GM20431 (cell line): ENCODE results near the gene ARMC12.
"Not testable (repeated sequence)": the region's sequence is repeated elsewhere in the genome, so short reads cannot be mapped to it uniquely, and the experiment has no call there.

Experiments used
- in situ Hi-C: fragments of 300-500 bp; cut with MseI, MboI; formaldehyde crosslinking; loops from one replicate; pipeline ENCODE4 v1.15.0; 2020; ENCODE audit warnings: low sequenced_read_pairs; ENCODE audit not compliant: unreplicated experiment

The ARMC12 gene

GRCh38 chr6:35736982-35737412 is at the start of gene ARMC12:
TSS of gene ARMC12 (plus strand) at chr6:35737032. CDS start at chr6:35737109, 77 bp downstream.
- in situ Hi-C loops = loop anchor here (5.0 kb wide), 1 partner anchor 155 kb away; no protein-coding TSS in a partner anchor

DNA sequence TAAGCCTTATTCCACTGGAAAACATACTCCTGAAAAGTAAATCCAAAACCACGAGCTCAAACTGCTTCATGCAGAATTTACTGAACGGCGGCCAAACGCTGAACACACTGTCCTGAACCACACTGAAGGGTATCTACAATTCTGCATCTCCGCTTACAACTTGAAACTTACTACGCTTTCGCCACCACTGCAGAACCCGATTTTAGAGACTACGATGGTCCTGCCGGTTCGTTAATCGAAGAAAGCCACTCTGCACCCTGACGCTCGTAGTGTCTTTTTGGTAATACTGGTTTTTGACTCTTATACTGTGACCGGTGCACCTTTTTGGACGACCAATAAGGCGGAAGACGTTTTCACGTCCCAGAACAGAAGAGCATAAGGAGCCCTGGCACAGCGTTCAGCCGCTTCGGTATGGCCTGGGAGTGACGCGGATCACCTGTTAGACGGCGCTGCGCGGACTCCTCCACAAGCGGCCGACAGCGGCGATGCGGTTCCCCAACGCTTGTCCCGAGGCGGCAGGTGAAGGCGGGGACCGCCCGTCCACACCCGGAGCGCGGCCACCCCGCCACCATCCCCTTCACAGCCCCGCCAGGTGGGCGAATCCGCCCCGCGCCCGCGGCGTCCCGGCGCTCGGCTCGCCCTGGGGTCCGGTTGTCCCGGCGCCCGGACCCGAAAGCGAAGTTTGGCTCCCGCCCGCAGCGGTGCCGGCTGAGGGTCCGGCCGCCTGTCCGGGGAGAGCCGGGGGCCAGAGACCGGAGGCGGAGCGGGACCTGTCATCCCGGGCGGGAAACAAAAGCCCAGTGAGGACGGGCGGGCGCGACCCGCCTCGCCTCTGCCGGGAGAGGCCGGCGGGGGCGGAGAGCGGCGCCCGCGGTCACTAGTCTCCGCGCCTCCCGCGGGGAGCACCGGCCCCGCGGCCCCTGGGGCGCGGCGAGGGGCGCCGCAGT is 48.9 kb upstream of the ARMC12 start:
- in situ Hi-C loops = no loop called here

- in situ Hi-C loops = no loop called here
These were observed 48.1 kb upstream of the ARMC12 start, which contains the start of gene FKBP5 for GRCh38 chr6:35688605-35689322. TSS of gene FKBP5 (minus strand) at chr6:35688915. CDS start at chr6:35642824, 46,091 bp downstream.

- in situ Hi-C loops = not testable (repeated sequence)
These were observed 46.8 kb upstream of the ARMC12 start for GRCh38 chr6:35690006-35690405.

- in situ Hi-C loops = no loop called here
These were observed 46.3 kb upstream of the ARMC12 start for GRCh38 chr6:35690484-35690883.

- in situ Hi-C loops = no loop called here
These were observed 45.6 kb upstream of the ARMC12 start for GRCh38 chr6:35691027-35691824.

DNA sequence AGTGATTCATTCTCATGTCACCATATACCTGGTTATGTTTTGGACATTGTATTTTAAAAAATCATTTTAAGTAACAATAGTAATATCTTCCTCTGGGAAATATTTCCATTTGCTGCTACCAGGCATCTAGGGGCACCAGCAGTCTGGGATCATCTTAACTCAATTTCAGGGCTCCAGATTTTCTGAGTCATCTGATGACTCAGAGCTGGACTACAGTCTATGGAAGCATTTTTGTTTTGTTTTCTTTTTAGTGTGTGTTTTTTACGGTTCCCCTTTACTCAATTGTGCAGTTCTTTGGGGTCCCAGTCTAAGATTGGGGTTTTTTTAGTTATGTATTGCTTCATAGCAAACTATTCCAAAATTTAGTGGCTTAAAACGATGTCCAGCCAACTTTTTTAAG is 42.4 kb upstream of the ARMC12 start:
- in situ Hi-C loops = no loop called here

DNA sequence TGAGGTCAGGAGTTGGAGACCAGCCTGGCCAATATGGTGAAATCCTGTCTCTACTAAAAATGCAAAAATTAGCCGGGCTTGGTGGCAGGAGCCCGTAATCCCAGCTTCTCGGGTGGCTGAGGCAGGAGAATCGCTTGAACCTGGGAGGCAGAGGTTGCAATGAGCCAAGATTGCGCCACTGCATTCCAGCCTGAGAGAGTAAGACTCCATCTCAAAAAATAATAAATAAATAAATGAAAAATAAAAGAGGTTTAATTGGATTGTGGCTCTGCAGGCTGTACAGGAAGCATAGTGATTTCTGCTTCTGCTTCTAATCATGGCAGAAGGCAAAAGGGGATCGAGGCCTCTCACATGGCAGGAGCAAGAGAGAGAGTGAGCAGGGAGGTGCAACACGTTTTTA is 38.4 kb upstream of the ARMC12 start:
- in situ Hi-C loops = not testable (repeated sequence)

GRCh38 chr6:35698858-35699257 is 38.0 kb upstream of the ARMC12 start:
- in situ Hi-C loops = no loop called here

DNA sequence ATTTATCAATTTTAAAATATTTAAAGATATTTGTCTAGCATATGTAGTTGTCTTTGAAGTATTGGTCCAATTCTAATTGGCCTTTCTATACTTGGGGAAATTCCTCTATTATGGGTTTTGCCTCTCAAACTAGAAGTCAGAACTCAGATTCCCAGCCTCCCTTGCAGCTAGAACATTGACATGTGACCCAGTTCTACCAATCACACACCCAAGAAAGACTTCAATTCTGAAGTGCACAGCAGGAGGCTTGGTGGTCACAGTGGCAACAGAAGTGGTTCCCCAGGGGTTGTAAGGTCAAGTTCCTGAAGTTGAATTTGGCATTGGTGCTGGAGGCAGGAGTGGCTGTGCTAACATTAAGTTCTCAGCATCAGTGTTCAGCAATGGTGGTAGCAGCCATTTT is 33.3 kb upstream of the ARMC12 start:
- in situ Hi-C loops = no loop called here

DNA sequence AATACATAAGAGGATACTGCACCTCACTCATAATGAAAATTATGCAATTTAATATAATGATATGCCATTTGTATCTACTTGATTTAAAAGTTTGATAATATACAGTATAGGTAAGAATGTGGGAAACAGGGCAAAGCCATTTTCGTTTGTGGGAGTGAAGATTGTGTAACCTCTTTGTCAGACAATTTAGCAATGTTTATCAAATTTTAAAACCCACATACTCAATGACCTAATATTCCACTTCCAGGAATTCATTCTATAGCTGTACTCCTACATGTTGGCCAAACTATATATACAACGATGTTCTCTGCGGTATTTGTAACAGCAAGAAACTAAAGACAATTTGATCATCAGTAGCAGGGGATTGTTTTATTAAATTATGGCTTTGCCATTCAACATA is 30.4 kb upstream of the ARMC12 start:
- in situ Hi-C loops = no loop called here

- in situ Hi-C loops = no loop called here
These were observed 29.0 kb upstream of the ARMC12 start for GRCh38 chr6:35707714-35708407.

DNA sequence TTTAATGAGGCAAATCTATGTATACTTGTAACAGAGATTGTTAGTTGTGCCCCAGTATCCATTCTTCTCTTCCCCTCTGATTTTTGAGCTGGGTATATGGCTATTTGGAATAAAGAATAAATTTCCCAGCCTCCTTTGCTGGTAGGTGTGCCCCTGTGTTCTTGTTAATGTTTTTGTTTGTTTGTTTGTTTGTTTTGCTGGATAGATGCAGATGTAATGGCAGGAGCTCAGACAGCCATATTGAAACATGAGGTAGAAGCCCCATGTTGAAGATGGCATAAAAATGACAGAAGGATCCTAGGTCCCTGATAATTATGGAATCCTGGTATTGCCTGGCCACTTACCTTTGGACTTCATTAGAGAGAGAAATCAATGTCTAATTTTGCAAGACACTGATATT is 28.2 kb upstream of the ARMC12 start:
- in situ Hi-C loops = no loop called here

DNA sequence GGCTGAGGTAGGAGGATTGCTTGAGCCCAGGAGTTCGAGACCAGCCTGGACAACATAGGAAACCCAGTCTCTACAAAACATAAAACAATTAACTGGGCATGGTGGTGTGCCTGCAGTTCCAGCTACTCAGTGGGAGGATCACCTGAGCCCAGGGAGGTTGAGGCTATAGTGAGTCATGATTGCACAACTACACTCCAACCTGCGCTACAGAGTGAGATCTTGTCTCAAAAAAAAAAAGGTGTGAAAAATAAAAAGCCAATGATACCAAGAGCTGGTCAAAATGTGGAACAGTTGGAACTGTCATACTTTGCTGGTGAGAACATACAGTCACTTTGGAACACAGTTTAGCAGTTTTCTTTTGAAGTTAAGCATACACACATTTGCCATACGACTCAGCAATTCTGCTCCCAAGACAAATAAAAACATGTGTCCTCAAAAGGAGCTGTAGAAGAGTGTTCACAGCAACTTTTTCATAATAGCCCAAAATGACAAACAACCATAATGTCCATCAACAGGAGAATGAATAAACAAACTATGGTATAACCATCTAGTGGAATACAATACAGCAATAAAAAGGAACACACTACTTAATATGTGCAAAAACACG is 26.5 kb upstream of the ARMC12 start:
- in situ Hi-C loops = no loop called here

DNA sequence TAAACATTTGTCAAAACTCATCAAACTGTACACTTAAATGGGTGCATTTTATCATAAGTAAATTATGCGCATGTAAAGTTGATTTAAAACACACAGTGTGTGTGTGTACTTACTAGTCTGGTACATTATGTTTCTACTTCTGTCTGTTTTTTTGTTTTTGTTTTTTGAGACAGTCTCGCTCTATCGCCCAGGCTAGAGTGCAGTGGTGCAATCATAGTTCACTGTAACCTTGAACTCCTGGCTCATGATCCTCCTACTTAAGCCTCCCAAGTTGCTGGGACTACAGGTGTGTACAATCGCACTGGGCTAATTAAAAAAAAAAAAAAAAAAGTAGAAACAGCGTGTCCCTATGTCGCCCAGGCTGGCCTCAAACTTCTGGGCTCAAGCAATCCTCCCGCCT is 25.1 kb upstream of the ARMC12 start:
- in situ Hi-C loops = no loop called here

DNA sequence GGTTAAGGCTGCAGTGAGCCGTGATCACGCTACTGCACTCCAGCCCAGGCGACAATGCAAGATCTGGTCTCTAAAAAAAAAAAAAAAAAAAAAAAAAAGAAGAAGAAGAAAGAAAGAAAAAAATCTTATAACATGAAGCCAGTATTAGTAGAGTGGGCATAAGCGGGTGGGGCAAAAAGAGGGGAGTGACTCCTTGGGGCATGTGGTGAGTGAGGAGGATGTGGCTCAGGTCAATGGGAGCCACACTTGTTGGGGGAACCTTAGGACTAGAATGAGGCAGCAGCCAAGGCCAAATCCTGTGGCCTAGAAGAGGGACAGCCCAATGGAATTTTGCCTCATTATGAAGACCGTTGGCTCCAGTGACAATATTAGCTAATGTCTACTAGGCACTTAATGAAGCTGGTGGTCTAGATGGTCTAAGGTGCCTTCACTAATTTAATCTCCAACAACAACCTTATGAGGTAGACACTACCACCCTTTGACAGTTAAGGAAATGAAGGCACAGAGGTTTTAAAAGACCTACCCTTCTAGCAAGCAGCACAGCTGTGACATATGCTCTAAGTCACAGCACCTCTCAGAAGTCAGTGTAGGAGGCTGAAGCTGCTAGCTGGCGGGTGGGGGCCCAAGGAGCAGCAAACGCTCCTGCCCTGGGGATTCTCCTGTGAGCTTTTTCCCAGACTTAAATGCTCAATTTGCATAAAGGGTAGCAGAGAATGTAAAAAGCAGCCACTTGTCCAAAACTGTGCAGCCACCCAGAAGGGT is 23.6 kb upstream of the ARMC12 start:
- in situ Hi-C loops = no loop called here

GRCh38 chr6:35716798-35717197 is 20.0 kb upstream of the ARMC12 start:
- in situ Hi-C loops = no loop called here
